NCI-H2196 (cell line): ENCODE measurements around the gene TTI1.
"Not testable (repeated sequence)": the region's sequence is repeated elsewhere in the genome, so short reads cannot be mapped to it uniquely, and the experiment has no call there.

Source experiments
- DNase-seq: peaks from one replicate; lab custom pipeline; 2025; ENCODE audit not compliant: unreplicated experiment; lab: John Stamatoyannopoulos, UW

Gene TTI1

DNA sequence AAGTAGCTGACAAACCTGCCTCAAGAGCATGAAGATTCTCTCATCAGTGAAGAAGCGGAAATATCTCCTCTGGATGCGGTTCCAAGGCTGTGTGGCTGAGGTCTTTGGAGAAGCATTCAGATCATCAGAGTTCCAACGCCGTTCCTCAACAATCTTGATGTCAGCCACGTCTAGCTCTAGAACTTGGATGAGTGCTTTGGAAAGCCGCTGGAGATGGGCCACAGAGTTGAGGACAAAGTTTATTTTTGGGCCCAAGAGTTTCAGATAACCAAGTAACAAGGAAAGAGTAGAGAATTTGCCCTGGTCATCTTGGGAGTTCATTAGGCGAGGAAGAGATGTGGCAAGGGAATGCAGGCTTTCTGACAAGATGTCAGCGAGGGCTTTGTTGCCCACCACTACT, 20.9 kb downstream of the TTI1 start:
- DNase-seq, result no peak

GRCh38 chr20:38011696-38012095, 21.6 kb downstream of the TTI1 start:
- no peak for DNase-seq

DNA sequence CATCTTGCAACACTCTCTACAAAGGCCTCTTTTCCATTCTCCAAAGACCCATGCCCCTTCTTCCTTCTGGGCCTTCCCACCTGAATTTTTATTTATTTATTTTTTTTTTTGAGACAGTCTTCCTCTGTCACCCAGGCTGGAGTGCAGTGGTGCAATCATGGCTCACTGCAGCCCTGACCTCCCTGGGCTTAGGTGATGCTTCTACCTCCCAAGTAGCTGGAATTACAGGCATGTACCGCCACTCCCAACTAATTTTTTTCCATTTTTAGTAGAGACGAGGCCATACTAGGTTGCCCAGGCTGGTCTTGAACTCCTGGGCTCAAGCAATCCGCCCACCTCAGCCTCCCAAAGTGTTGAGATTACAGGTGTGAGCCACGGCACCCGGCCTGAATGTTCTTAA, 23.8 kb downstream of the TTI1 start:
- not testable (repeated sequence) for DNase-seq

- DNase-seq, result no peak
Observed at GRCh38 chr20:38008233-38008944, 24.9 kb downstream of the TTI1 start.

- no peak for DNase-seq
Observed at GRCh38 chr20:38007526-38007925, 25.7 kb downstream of the TTI1 start.

DNA sequence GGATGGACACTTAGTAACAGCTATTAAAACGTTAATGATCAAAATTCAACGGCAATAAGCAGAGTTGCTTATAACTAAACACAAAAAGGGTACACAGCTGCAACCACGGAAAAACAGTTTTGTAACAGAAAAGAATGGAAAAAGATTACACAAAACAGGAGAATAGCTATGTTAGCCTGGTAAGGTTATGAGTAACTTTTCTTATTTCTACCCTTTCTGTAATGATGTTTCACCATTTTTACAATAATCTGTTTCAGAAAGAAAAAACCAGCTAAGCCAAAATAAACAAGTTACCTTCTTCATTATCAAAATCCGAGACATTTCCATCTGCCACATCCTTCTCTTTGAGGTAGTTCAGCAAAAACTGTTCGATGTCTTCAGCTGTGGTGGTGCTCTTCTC, 27.4 kb downstream of the TTI1 start:
- DNase-seq, result no peak

DNA sequence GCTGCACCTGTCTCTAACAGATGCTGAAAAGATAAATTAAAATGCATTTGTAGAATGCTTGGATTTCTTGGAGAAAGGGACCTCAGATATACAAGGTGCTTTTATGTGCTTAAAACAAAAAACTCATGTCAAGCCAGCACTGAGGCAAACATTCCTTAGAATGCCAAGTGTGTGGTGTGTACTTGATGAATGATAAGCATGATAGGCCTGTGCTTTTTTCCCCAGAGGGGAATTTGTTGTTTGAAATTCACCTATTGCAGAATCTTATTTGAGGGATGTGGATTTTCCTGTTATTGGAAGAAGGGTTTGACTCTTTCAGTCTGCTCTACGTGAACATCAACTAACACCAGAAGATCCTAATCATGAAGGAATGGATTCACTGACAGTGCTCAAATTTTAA, 28.8 kb downstream of the TTI1 start:
- no peak for DNase-seq

- no peak for DNase-seq
Observed at GRCh38 chr20:38002422-38002821, 30.8 kb downstream of the TTI1 start.

GRCh38 chr20:38001981-38002380, 31.3 kb downstream of the TTI1 start:
- no peak for DNase-seq

DNA sequence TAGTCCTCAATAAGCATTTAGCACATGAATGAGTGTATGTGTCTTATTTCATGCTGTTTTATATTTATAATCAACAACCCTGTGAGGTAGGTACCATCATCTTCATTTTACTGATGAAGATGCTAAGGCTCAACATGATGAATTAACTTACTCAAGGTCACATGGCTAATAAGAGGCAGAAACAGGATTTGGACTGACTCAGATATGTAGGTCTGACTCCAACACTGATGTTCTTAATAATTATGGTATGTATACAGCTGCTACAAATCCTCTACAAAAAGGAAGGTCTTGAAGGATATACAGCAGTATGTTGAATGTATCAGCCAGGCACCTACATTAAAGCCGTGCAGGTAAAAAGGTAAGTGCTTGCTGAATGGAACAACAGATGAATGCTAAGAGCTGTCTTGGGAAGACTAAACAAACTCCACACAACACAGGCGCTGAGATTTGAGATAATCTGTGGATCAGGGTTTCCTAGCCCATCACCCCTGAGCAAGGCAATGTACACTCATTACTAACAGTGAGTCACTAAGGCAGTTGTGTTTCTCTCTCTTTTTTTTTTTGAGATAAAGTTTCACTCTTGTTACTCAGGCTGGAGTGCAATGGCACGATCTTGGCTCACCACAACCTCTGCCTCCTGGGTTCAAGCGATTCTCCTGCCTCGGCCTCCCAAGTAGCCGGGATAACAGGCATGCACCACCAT, 31.9 kb downstream of the TTI1 start:
- no peak for DNase-seq

- no peak for DNase-seq
Observed at GRCh38 chr20:38000293-38000692, 33.0 kb downstream of the TTI1 start.

DNA sequence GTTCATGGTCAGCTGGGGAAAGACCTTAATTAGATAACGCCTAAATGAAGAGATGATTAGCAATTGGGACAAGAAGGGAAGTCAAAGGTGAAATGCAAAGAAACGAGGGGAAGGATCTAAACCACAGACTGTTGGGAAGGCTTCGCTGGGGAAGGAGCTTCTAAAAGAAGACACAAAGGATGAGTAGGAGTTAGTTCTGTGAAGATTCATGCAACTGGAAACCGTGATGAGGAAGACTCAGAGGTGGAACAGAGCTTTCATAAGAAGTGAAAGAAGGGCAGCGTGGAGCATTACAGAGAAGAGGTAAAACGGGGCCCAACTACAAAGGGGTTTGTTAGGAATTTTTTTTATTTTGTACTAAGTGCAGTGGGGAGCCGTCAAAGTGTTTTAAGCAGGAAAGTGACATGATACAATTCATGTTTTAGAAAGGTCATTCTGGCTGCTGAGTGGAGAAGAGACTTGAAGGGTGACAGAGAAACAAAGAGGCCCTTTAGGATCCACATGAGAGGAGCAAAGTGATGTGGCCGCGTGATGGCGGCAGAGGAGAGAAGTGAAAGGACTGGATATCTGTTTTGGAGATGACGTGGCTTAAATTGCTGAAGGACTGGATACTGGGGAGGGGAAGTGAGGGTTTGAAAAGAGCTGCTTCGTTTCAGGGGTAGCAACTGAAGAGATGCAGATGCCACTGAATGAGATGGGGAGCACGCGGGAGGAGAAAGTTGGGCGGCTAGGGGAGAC, 33.6 kb downstream of the TTI1 start:
- no peak for DNase-seq

GRCh38 chr20:37997516-37997915, 35.7 kb downstream of the TTI1 start:
- DNase-seq, result no peak

GRCh38 chr20:37995856-37996605, 37.2 kb downstream of the TTI1 start:
- DNase-seq, result no peak

- DNase-seq, result no peak
Observed at GRCh38 chr20:37994512-37994911, 38.7 kb downstream of the TTI1 start.

DNA sequence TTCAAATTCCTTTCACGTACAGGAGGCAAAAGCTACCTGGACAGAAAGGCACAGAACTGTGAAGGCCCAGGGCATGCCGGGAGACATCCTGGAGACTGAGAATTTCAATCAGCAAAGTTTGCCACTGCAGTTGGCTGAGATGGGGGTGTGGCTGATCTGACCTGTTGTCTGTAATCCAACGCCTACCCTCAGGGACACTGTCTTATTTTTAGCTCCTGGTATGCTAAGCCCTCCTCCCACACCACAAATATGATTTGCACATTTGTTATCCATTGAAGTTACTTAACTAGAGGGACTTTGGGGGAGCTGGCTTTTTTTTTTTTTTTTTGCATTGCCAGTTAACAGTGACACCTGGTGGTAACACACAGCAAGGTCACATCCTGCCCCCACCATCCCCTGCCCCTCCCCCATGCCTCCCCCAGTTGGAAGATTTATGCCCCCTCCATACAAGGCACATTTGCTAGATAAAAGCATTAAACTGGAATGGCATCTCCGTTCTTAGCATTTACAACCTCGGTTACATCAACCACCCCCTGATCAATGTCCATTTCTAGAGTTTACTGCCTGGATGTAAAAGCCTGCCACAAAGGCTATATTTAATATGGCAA, 40.4 kb downstream of the TTI1 start:
- peak; percentile 47 for DNase-seq

DNA sequence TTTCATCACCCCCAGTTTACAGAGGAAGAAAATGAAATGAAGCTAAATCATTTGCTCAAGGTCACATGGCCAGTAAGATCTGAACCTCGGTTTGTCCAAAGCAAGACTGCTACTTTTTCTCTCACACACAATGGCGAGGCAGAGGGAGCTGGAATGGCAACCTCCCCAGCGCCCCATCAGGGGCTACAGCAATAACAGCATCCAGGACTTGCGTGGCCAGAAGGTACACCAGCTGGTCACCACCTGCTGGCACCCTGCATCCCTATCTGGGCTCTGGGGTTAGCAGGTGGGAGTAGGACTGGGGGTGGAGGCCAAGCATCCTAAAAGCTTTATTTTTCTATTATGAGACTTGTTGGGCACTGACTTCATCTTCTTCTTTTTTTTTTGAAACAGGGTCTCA, 41.3 kb downstream of the TTI1 start:
- no peak for DNase-seq

DNA sequence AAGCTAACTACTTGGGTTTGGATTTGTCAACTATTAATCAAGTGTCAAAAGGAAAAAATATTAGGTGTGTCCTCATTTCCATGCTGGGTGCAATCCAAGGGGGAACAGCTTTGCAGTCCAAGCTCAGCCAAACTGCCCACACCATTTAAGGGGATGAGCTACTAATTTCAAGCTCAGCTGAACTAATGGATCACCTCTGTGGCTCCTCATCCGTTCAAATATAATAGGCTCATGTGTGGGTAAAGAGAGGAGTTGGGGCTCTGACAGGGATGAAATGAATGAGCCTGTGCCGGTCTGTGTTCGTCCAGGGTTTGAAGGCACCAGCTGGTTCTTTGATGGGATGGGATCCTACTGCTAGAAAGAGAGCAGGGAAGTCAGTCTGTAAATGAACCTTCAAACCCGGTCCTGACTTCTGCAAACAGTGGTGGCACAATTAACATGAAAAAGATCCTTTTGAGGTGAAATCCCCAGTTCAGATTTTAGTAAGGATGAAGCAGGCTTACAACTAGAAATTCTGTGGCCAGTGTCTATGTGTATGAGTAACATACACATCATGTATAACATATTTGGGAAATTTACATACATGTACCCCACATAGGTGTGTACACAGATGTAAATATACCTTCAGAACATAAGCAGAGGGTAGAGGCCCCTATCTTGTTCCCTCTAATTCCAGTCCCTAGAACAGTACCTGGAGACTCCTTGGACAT, 41.9 kb downstream of the TTI1 start:
- DNase-seq, result no peak

DNA sequence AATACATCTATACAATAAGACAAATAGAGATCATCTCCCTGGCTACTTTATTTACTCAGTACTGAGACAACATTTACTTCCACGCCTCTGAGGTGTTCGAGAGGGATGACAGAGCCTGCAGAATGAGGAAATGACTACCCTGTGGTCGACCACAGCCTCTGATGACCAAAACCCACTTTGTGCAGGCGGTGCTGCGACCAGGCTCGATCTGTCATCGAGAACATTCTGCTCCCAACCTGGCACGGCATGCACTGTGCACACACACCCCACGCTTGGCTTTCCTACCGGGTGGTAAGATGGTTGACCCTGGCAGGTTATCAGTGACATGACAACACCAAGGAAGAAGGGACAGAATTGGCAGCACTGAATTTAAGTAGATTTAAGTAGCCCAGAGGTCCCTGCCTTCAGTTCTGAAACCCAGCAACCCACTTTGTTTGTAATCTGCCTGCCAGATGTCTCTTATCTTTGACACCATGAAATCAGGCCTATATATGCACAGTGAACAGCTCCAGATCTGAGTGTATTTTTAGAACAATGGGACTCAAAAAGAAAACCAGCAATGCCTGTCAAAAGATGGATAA, 42.6 kb downstream of the TTI1 start:
- DNase-seq, result peak; percentile 29
